Cardiac muscle cell (in vitro differentiated cells and primary cell): ENCODE measurements around the gene SLC39A11. TPM values are rescaled to one million over a fixed set of nuclear protein-coding genes. Genes with fewer than 3 reads are reported as not detected.
"Not testable (repeated sequence)": the region's sequence is repeated elsewhere in the genome, so short reads cannot be mapped to it uniquely, and the experiment has no call there.

Source experiments
- DNase-seq, 2 donors: peaks; one replicate each; pipeline versions ENCODE4 v3.0.0 to v3.0.0-alpha.2; 2010 to 2017; ENCODE audit warnings: low read depth in 1 of 2, low spot score in 1 of 2
- H3K27ac ChIP-seq: fragments of 200-600 bp; sonication (generic); 2 replicates; pipeline ENCODE4 v1.5.1; 2016
- H3K27me3 ChIP-seq: fragments of 200-600 bp; sonication (generic); 2 replicates; pipeline ENCODE4 v1.6.0; 2016; ENCODE audit warnings: control low read depth
- H3K36me3 ChIP-seq: fragments of 200-600 bp; sonication (generic); 2 replicates; pipeline ENCODE4 v1.5.1; 2016; ENCODE audit warnings: control low read depth
- H3K4me1 ChIP-seq: fragments of 200-600 bp; sonication (generic); 2 replicates; pipeline ENCODE4 v1.8.1; 2017; ENCODE audit warnings: low read depth, mild to moderate bottlenecking, mixed run types
- H3K4me3 ChIP-seq: fragments of 200-600 bp; sonication (generic); 2 replicates; pipeline ENCODE4 v1.5.1; 2016; ENCODE audit warnings: mild to moderate bottlenecking
- H3K9me3 ChIP-seq: fragments of 200-600 bp; sonication (generic); 2 replicates; pipeline ENCODE4 v1.5.1; 2017; ENCODE audit warnings: low read depth, mild to moderate bottlenecking, control low read depth
- CTCF ChIP-seq: IDR thresholded peaks from 2 replicates; pipeline ENCODE4 v1.5.1; 2012; ENCODE audit warnings: low read depth, mild to moderate bottlenecking, low read length
- polyA plus RNA-seq: library from polyadenylated mRNA; unstranded; fragments of >200 nt; fragmentation: Nextera tagmentation; extraction: Ambion mirVana; gene quantifications from 2 replicates; pipeline ENCODE4 v1.2.1, GENCODE V29; 2016
- total RNA-seq: library from RNA; depleted of rRNA; stranded (reverse); fragments of >200 nt; gene quantifications from 2 replicates; pipeline ENCODE4 v1.2.3, GENCODE V29; 2016

SLC39A11 gene
- total and polyA plus RNA-seq, 2 experiments from 2014 or later: 5.9 to 11.7 TPM

GRCh38 chr17:73099511-73099910 lies 7.0 kb upstream of the SLC39A11 start:
- no peak for DNase-seq
- H3K4me3 ChIP-seq: no peak overlapping the region
- H3K36me3 ChIP-seq: no peaks in the 10 kb centered on the region
- no peaks in the 10 kb centered on the region for H3K4me1 ChIP-seq
- H3K27me3 ChIP-seq: no peaks in the 10 kb centered on the region
- TF ChIP-seq CTCF: no peak
- no peak overlapping the region for H3K27ac ChIP-seq
- H3K9me3 ChIP-seq: no peaks in the 10 kb centered on the region

- Histone ChIP-seq H3K9me3 (no peaks in the 10 kb centered on the region), H3K27ac (no peak overlapping the region), H3K4me1 (no peaks in the 10 kb centered on the region), H3K4me3 (no peak overlapping the region), H3K27me3 (no peaks in the 10 kb centered on the region), H3K36me3 (no peaks in the 10 kb centered on the region)
- no peak for DNase-seq
- TF ChIP-seq CTCF: no peak
Observed at GRCh38 chr17:73098919-73099318, 6.4 kb upstream of the SLC39A11 start.

GRCh38 chr17:73097973-73098765 lies 5.7 kb upstream of the SLC39A11 start:
- H3K9me3 ChIP-seq, H3K36me3 ChIP-seq, H3K27me3 ChIP-seq, H3K4me1 ChIP-seq, H3K27ac ChIP-seq, H3K4me3 ChIP-seq, DNase-seq: not testable (repeated sequence)

GRCh38 chr17:73096866-73097265 lies 4.4 kb upstream of the SLC39A11 start:
- Histone ChIP-seq H3K36me3 (no peaks in the 10 kb centered on the region), H3K4me1 (no peaks in the 10 kb centered on the region), H3K4me3 (no peak overlapping the region), H3K9me3 (no peaks in the 10 kb centered on the region), H3K27me3 (no peaks in the 10 kb centered on the region), H3K27ac (no peak overlapping the region)
- no peak for TF ChIP-seq CTCF
- peak in 1 of 2 donors; percentile 56 for DNase-seq

GRCh38 chr17:73096211-73096610 lies 3.7 kb upstream of the SLC39A11 start:
- no peaks in the 10 kb centered on the region for H3K9me3 ChIP-seq
- no peak overlapping the region for H3K27ac ChIP-seq
- H3K27me3 ChIP-seq: no peaks in the 10 kb centered on the region
- TF ChIP-seq CTCF: no peak
- no peak overlapping the region for H3K4me3 ChIP-seq
- no peaks in the 10 kb centered on the region for H3K36me3 ChIP-seq
- no peaks in the 10 kb centered on the region for H3K4me1 ChIP-seq
- DNase-seq: no peak

GRCh38 chr17:73093286-73093685 lies 798 bp upstream of the SLC39A11 start:
- Histone ChIP-seq H3K4me3 (no peak overlapping the region), H3K36me3 (no peaks in the 10 kb centered on the region), H3K27ac (no peak overlapping the region), H3K4me1 (no peaks in the 10 kb centered on the region), H3K9me3 (no peaks in the 10 kb centered on the region), H3K27me3 (no peaks in the 10 kb centered on the region)
- no peak for TF ChIP-seq CTCF
- DNase-seq: no peak
